OCI-LY7 (cell line): ENCODE data around the gene DGKB. TPM values are rescaled to one million over a fixed set of nuclear protein-coding genes. Genes with fewer than 3 reads are reported as not detected.

Experiments used
- BruUV-seq: library from RNA; stranded (reverse); fragments of 400-500 nt; replicated peaks from 2 replicates; lab custom pipeline; 2021; lab: Mats Ljungman, UMichigan
- CTCF ChIA-PET: fragments of 300-600 bp; sonication (Branson Sonifier 250); formaldehyde crosslinking; loops from one replicate; lab custom pipeline; 2022; ENCODE audit warnings: antibody characterized with exemption; ENCODE audit not compliant: unreplicated experiment; lab: Charles Lee
- POLR2A ChIA-PET: fragments of 300-600 bp; sonication (Branson Sonifier 250); formaldehyde crosslinking; loops from one replicate; lab custom pipeline; 2022; ENCODE audit warnings: antibody characterized with exemption; lab: Charles Lee
- DNase-seq: peaks from one replicate; pipeline ENCODE4 v3.0.0-alpha.2; 2015; ENCODE audit warnings: low spot score
- H2AFZ ChIP-seq: fragments of 200-600 bp; sonication (generic), shearing (Covaris generic); 2 replicates; pipeline ENCODE4 v1.6.1; 2014; ENCODE audit warnings: mild to moderate bottlenecking, antibody characterized with exemption, low read length, moderate library complexity
- H3K27ac ChIP-seq: fragments of 200-600 bp; sonication (generic); 2 replicates; pipeline ENCODE4 v1.5.1; 2014; ENCODE audit warnings: mixed run types, low read depth, mild to moderate bottlenecking, moderate library complexity, low read length, inconsistent platforms; ENCODE audit not compliant: poor library complexity, severe bottlenecking
- H3K36me3 ChIP-seq: fragments of 200-600 bp; sonication (generic); 2 replicates; pipeline ENCODE4 v1.6.1; 2014; ENCODE audit warnings: mild to moderate bottlenecking, antibody characterized with exemption, low read length, moderate library complexity, mixed read lengths; ENCODE audit not compliant: insufficient read depth
- H3K4me1 ChIP-seq: fragments of 200-600 bp; sonication (generic); 2 replicates; pipeline ENCODE4 v1.5.1; 2014; ENCODE audit warnings: mild to moderate bottlenecking, low read length; ENCODE audit not compliant: insufficient read depth, poor library complexity, severe bottlenecking
- H3K4me2 ChIP-seq: fragments of 200-600 bp; sonication (generic); 2 replicates; pipeline ENCODE4 v1.6.1; 2014; ENCODE audit warnings: mild to moderate bottlenecking, low read length
- H3K4me3 ChIP-seq: fragments of 200-600 bp; sonication (generic); 2 replicates; pipeline ENCODE4 v1.5.1; 2014; ENCODE audit warnings: mild to moderate bottlenecking, low read depth, low read length; ENCODE audit not compliant: poor library complexity, severe bottlenecking
- H3K79me2 ChIP-seq: fragments of 200-600 bp; sonication (generic); 2 replicates; pipeline ENCODE4 v1.6.1; 2016; ENCODE audit warnings: low read depth, mild to moderate bottlenecking, low read length, moderate library complexity, mixed read lengths; ENCODE audit not compliant: insufficient read depth
- H3K9me2 ChIP-seq: fragments of 200-600 bp; sonication (generic); 2 replicates; pipeline ENCODE4 v1.6.1; 2016; ENCODE audit warnings: mild to moderate bottlenecking, low read length, mixed read lengths; ENCODE audit not compliant: insufficient read depth
- H3K9me3 ChIP-seq: fragments of 200-600 bp; sonication (generic); 2 replicates; pipeline ENCODE4 v1.6.1; 2014; ENCODE audit warnings: mild to moderate bottlenecking, mixed run types, low read length, mixed read lengths
- H4K20me1 ChIP-seq: fragments of 200-600 bp; sonication (generic); 2 replicates; pipeline ENCODE4 v1.6.1; 2014; ENCODE audit warnings: mild to moderate bottlenecking, antibody characterized with exemption, low read length, moderate library complexity, mixed read lengths; ENCODE audit not compliant: insufficient read depth
- CTCF ChIP-seq: fragments of 200-600 bp; sonication (generic); conservative IDR thresholded peaks from 2 replicates; pipeline ENCODE4 v1.5.1; 2014; ENCODE audit warnings: mild to moderate bottlenecking, antibody characterized with exemption, low read length, moderate library complexity, mixed read lengths
- EZH2phosphoT487 ChIP-seq: fragments of 200-600 bp; sonication (generic); IDR thresholded peaks from 2 replicates; pipeline ENCODE4 v1.6.1; 2018; ENCODE audit warnings: low read depth, borderline replicate concordance, mild to moderate bottlenecking, mixed run types, antibody characterized with exemption, low read length, moderate library complexity, mixed read lengths
- intact Hi-C: fragments of 100-400 bp; cut with micrococcal nuclease; formaldehyde crosslinking; loops from one replicate; pipeline ENCODE4 v1.10.0; 2022; ENCODE audit not compliant: unreplicated experiment
- total RNA-seq, 2 experiments: library from RNA; depleted of rRNA in 1 of 2; stranded (reverse); fragments of >200 nt in 1 of 2; shearing (Covaris generic) in 1 of 2; gene quantifications; 2 replicates each; pipeline ENCODE4 v1.2.3, GENCODE V29; 2014 to 2022

Gene DGKB
- total RNA-seq, 2 experiments from 2014 or later, result not detected

- Histone ChIP-seq H3K4me2 (no peak overlapping the region), H3K36me3 (no peaks in the 10 kb centered on the region), H3K4me1 (no peaks in the 10 kb centered on the region), H4K20me1 (no peaks in the 10 kb centered on the region), H3K9me2 (no peaks in the 10 kb centered on the region), H3K27ac (no peak overlapping the region), H2AFZ (no peak overlapping the region), H3K4me3 (no peak overlapping the region), H3K9me3 (no peaks in the 10 kb centered on the region), H3K79me2 (no peaks in the 10 kb centered on the region)
- DNase-seq, result no peak
- TF ChIP-seq EZH2phosphoT487 (no peak), CTCF (no peak)
- ChIA-PET CTCF (no interaction called here), POLR2A (no interaction called here)
- intact Hi-C loops, result no loop called here
- no TSS peak for BruUV-seq
Measured at GRCh38 chr7:14600766-14601367, 301.7 kb downstream of the DGKB start.

DNA sequence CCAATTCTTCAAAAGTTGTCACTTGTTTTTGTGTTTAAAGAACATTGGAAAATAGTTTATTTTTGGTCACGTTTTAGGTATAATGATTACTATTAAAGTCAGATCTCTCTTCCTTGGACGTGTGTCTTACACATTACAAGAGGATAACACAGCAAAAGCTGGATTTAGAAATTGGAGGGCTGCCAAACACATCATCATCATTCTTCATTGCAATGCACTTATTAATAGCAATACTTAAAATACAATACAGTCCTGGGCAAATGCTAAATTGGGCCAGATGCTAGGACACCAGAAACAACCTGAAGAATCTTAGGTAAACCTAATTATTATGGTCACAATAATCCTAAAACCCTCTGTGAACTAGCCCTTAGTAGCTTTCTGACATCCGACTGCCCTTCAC, 303.6 kb downstream of the DGKB start:
- no peak overlapping the region for H3K4me3 ChIP-seq
- no peak overlapping the region for H3K27ac ChIP-seq
- no peaks in the 10 kb centered on the region for H3K4me1 ChIP-seq
- H3K79me2 ChIP-seq, result no peaks in the 10 kb centered on the region
- intact Hi-C loops, result no loop called here
- no peaks in the 10 kb centered on the region for H3K36me3 ChIP-seq
- CTCF ChIA-PET, result no interaction called here
- TF ChIP-seq EZH2phosphoT487 (no peak), CTCF (no peak)
- H4K20me1 ChIP-seq, result no peaks in the 10 kb centered on the region
- POLR2A ChIA-PET, result no interaction called here
- no peaks in the 10 kb centered on the region for H3K9me3 ChIP-seq
- no peak for DNase-seq
- no peaks in the 10 kb centered on the region for H3K9me2 ChIP-seq
- no peak overlapping the region for H2AFZ ChIP-seq
- BruUV-seq, result no TSS peak
- no peak overlapping the region for H3K4me2 ChIP-seq

DNA sequence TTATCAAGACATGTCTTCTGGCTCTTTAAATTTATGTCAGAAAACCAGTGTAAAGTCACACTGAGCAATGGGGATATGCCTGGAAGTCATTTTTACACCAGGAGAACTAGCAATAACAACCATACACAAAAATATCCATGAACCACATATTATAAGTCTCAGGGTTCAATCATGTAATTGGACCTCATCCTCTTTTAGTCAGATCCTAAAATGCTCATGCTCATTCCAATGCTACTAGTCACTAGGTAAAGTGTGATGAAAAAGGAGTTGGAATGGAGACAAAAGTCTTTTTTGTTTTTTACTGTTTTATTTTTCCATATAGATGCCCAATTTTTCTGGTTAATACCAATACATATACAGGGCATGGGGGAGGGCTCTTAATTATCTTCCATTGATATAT, 306.1 kb downstream of the DGKB start:
- H3K27ac ChIP-seq, result no peak overlapping the region
- no peak for DNase-seq
- H3K9me2 ChIP-seq, result no peaks in the 10 kb centered on the region
- H3K79me2 ChIP-seq, result no peaks in the 10 kb centered on the region
- ChIA-PET CTCF (no interaction called here), POLR2A (interaction anchor here (0.9 to 1.6 kb wide), 2 partner anchors 9 to 10 kb away, joined by 3 to 4 read pairs; no protein-coding TSS in a partner anchor)
- H3K9me3 ChIP-seq, result no peaks in the 10 kb centered on the region
- H3K36me3 ChIP-seq, result no peaks in the 10 kb centered on the region
- BruUV-seq, result no TSS peak
- H3K4me3 ChIP-seq, result no peak overlapping the region
- no peak overlapping the region for H2AFZ ChIP-seq
- intact Hi-C loops, result no loop called here
- no peaks in the 10 kb centered on the region for H3K4me1 ChIP-seq
- H4K20me1 ChIP-seq, result no peaks in the 10 kb centered on the region
- no peak overlapping the region for H3K4me2 ChIP-seq
- TF ChIP-seq EZH2phosphoT487, result no peak
- no peak for TF ChIP-seq CTCF
